D721Med (cell line): ENCODE results near the gene RERE.
"Not testable (repeated sequence)": the region's sequence is repeated elsewhere in the genome, so short reads cannot be mapped to it uniquely, and the experiment has no call there.

Experiments used
- DNase-seq: peaks from one replicate; pipeline ENCODE4 v3.0.0; 2011; ENCODE audit warnings: low spot score; ENCODE audit not compliant: insufficient read length
- FAIRE-seq: peaks from 2 replicates; lab custom pipeline; 2011; peaks lifted over from hg19 to GRCh38; lab: Jason Lieb, UNC
- TF ChIP-seq, protein P1 (sequence below): IDR thresholded peaks from 2 replicates; pipeline ENCODE4 v1.5.1; 2012; ENCODE audit warnings: mild to moderate bottlenecking, control low read depth; ENCODE audit not compliant: insufficient read depth; ENCODE audit errors: missing control alignments

The RERE gene

DNA sequence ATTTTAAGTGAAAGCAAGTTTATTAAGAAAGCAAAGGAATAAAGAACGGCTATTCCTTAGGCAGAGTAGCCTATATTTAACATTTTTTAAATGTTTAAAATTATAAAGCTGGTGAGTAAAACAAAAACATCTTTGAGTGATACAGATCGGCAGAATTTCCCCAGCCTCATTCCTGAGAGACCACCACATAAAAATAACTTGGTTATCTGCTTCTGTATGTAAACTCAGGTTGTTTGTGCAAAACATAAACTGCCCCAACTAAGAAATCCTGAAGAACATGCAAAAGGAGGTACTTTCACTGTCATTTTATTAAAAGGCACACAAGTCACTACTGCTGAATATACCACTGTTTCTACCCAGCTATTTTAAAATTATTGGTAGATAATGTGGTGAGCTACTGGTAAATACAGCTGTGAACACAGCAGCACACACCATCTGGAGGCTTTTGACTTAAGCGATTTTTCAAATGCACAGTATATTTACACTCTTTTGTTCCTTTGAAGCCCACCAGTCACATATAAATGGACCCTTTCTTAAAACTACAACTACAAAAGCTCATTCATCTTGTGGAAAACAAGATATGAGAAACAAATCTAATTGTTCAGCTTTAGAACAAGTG lies 119.3 kb downstream of the RERE start:
- TF ChIP-seq, protein P1, sequence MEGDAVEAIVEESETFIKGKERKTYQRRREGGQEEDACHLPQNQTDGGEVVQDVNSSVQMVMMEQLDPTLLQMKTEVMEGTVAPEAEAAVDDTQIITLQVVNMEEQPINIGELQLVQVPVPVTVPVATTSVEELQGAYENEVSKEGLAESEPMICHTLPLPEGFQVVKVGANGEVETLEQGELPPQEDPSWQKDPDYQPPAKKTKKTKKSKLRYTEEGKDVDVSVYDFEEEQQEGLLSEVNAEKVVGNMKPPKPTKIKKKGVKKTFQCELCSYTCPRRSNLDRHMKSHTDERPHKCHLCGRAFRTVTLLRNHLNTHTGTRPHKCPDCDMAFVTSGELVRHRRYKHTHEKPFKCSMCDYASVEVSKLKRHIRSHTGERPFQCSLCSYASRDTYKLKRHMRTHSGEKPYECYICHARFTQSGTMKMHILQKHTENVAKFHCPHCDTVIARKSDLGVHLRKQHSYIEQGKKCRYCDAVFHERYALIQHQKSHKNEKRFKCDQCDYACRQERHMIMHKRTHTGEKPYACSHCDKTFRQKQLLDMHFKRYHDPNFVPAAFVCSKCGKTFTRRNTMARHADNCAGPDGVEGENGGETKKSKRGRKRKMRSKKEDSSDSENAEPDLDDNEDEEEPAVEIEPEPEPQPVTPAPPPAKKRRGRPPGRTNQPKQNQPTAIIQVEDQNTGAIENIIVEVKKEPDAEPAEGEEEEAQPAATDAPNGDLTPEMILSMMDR, result no peak
- DNase-seq, result no peak
- FAIRE-seq, result no peak

DNA sequence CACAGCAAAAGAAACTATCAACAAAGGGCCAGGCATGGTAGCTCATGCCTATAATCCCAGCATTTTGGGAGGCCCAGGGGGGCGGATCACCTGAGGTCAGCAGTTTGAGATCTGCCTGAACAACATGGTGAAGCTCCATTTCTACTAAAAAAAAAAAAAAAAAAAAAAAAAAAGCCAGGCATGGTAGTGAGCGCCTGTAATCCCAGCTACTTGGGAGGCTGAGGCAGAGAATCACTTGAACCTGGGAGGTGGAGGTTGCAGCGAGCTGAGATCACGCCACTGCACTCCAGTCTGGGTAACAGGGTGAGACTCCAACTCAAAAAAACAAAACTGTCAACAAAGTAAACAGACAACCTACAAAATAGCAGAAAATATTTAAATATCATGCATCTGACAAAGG lies 122.0 kb downstream of the RERE start:
- FAIRE-seq, DNase-seq: not testable (repeated sequence)

DNA sequence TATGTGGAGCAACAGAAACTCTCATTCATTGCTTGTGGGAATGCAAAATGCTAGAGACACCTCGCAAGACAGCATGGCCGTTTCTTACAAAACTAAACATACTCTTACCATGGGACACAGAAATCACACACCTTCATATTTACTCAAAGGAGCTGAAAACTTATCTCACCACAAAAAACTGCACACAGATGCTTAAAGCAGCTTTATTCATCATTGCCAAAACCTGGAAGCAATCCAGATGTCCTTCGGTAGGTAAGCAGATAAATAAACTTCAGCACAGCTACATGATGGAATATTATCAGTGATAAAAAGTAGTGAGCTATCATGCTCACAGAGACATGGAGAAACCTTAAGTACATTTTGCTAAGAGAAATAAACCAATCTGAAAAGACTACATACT lies 124.3 kb downstream of the RERE start:
- no peak for DNase-seq
- TF ChIP-seq, protein P1, result no peak
- FAIRE-seq, result no peak

DNA sequence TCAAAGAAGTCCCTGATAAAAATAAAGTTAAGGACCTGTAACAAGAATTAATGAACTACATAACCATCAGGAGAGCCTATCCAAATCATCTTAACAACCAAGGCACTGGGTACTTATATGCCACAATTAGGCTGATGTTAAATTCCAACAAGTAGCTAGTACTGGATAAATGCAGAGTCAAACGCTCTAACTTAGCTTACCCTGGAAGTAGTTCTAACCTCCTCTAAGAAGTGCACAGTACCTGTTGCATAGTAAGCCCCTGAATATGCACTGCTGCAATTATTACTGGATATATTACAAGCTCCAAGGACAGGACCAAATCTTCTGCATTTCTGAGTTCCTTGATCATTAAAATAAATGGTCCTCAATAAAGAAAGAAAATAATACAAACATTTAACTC lies 125.8 kb downstream of the RERE start:
- TF ChIP-seq, protein P1, result no peak
- FAIRE-seq, result no peak
- DNase-seq, result no peak

DNA sequence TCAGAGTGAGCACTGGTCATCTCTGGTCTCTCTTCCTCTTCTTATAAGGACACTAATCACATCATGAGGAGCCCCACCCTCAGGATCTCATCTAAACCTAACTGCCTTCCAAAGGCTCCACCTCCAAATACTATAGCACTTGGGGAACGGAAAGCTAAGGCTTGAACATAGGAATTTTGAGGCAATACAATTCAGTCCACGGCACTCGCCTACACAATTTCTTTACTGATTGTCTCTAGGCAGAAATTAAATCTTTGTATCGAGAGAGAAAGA lies 127.3 kb downstream of the RERE start:
- DNase-seq, result no peak
- no peak for FAIRE-seq
- TF ChIP-seq, protein P1, result no peak

DNA sequence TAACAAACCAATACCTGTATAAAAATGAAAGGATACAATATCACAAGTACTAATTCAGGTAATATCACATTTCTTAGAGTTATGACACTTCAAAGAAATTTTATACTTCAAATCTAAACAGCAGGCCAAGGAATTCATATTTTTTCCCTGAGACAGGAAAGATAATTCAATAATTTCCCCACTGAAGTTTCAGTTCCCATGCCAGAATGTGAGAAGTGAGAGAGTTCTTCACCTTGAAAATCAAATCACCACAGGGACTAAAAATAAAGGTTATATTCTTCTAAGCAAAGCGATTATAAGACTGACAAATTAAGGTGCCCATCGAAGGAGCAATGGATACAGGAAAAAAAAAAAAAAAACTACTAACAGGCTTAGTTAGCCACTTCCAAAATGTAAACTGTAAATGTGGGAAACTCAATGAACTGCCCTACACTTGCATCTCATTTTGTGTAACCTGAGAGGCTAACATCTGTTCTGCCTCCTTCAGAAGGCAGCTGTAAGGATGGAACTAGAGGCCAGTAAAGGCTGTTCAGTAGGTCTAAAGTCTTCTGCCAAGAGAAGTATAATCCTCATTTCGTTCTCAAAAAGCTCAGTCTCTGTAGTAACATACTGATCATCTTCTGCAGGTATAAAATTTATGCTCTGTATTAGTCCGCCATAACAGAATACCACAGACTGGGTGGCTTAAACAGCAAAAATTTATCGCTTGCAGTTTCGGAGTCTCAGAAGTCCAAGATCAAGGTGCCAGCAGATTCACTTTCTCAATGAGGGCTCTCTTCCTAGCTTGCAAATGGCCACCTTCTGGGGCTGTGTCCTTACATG lies 127.8 kb downstream of the RERE start:
- TF ChIP-seq, protein P1, result no peak
- FAIRE-seq (no peak), DNase-seq (no peak)

DNA sequence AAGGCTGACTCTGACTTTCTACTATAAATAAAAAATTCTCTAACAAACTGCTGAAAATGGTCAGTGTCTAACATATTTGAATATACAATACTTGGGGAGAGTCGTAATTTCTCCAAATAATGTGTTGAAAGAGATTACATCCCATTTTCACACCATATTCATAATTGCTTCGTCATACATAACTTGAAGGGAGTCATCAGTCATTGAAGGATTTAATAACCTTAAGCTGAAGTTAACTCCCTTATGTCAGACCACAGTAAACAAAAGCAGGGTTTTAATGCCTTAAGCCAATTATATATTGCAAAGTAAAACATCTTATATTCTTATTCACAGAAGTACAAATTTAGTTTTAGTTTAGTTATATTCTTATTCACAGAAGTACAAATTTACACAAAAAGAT lies 129.9 kb downstream of the RERE start:
- DNase-seq (no peak), FAIRE-seq (no peak)
- TF ChIP-seq, protein P1, result no peak
